Body of pancreas (tissue), 4 donors: Measurements from ENCODE around the gene NR2F2. TPM values are rescaled to one million over a fixed set of nuclear protein-coding genes. Genes with fewer than 3 reads are reported as not detected.

ENCODE experiments used
- ATAC-seq: fragments of 150-250 bp; one replicate; pipeline ENCODE4 v1.9.1; 2016
- DNase-seq, 4 donors: peaks; one replicate each; pipeline ENCODE4 v3.0.0-alpha.2; 2019
- H3K27ac ChIP-seq, 4 donors: fragments of 200-600 bp; sonication (generic); 1 replicate in 3 of 4; 2 replicates in 1 of 4; pipeline versions ENCODE4 v1.5.1 to v1.6.1; 2016 to 2019; ENCODE audit warnings: mild to moderate bottlenecking in 1 of 4, mixed read lengths in 1 of 4, moderate library complexity in 1 of 4
- H3K27me3 ChIP-seq, 2 donors: fragments of 200-600 bp; sonication (generic); one replicate each; pipeline ENCODE4 v1.6.0; 2016; ENCODE audit warnings: mild to moderate bottlenecking in 1 of 2
- H3K36me3 ChIP-seq, 2 donors: fragments of 200-600 bp; sonication (generic); replicated peaks in 1 of 2; 2 replicates each; pipeline ENCODE4 v1.5.1; 2016; ENCODE audit warnings: low read depth in 2 of 2; ENCODE audit not compliant: insufficient read depth in 1 of 2
- H3K4me1 ChIP-seq: fragments of 200-600 bp; sonication (generic); one replicate; pipeline ENCODE4 v1.6.0; 2016
- H3K4me3 ChIP-seq, 2 donors: fragments of 200-600 bp; sonication (generic); 1 replicate in 1 of 2; 2 replicates in 1 of 2; pipeline ENCODE4 v1.5.1; 2016 to 2019
- H3K9me3 ChIP-seq, 3 donors: fragments of 200-600 bp; sonication (generic); 1 replicate in 2 of 3; 2 replicates in 1 of 3; pipeline ENCODE4 v1.5.1; 2016
- CTCF ChIP-seq, 7 experiments: fragments of 450-650 bp in 4 of 7; fragments of 200-600 bp in 3 of 7; sonication (generic) in 3 of 7; IDR thresholded peaks; one replicate each; pipeline ENCODE4 v1.5.1; 2016 to 2019; ENCODE audit warnings: antibody characterized with exemption in 7 of 7
- POLR2A ChIP-seq, 3 donors: fragments of 450-650 bp; IDR thresholded peaks; one replicate each; pipeline ENCODE4 v1.6.1; 2016; ENCODE audit warnings: antibody characterized with exemption in 3 of 3, mild to moderate bottlenecking in 2 of 3
- WGBS, 2 donors: methylation state at CpG; one replicate each; pipeline ENCODE4 v1.1.5; 2017; 5-methylcytosine and 5-hydroxymethylcytosine counted together
- intact Hi-C: fragments of 100-400 bp; cut with DNase I; formaldehyde crosslinking; loops from one replicate; pipeline ENCODE4 v1.15.1; 2023
- total RNA-seq, 2 donors: library from RNA; depleted of rRNA; stranded (reverse); fragments of >200 nt; gene quantifications; one replicate each; pipeline ENCODE4 v1.1.0, GENCODE V29; 2016

NR2F2 gene
- total RNA-seq, 2 donors from 2014 or later = 12.9 to 13.5 TPM

GRCh38 chr15:96358001-96358801, 27.7 kb downstream of the NR2F2 start:
- peaks cover 41% of the 10 kb centered on the region for H3K4me1 ChIP-seq
- peak overlapping the region in 2 of 4 donors; percentile 20 to 23 for H3K27ac ChIP-seq
- H3K9me3 ChIP-seq = no peaks in the 10 kb centered on the region
- no peak overlapping the region for H3K4me3 ChIP-seq
- H3K36me3 ChIP-seq = no peaks in the 10 kb centered on the region
- DNase-seq = no peak
- ATAC-seq = no peak
- 50 to 77% methylated on average over 31 of the region's 31 CpGs for WGBS, 2 donors
- H3K27me3 ChIP-seq = peaks cover 12 to 33% of the 10 kb centered on the region in 2 donors
- intact Hi-C loops = no loop called here
- TF ChIP-seq CTCF (IDR thresholded peaks at IDR 0.05) (no peak), POLR2A (IDR thresholded peaks at IDR 0.05) (no peak)

DNA sequence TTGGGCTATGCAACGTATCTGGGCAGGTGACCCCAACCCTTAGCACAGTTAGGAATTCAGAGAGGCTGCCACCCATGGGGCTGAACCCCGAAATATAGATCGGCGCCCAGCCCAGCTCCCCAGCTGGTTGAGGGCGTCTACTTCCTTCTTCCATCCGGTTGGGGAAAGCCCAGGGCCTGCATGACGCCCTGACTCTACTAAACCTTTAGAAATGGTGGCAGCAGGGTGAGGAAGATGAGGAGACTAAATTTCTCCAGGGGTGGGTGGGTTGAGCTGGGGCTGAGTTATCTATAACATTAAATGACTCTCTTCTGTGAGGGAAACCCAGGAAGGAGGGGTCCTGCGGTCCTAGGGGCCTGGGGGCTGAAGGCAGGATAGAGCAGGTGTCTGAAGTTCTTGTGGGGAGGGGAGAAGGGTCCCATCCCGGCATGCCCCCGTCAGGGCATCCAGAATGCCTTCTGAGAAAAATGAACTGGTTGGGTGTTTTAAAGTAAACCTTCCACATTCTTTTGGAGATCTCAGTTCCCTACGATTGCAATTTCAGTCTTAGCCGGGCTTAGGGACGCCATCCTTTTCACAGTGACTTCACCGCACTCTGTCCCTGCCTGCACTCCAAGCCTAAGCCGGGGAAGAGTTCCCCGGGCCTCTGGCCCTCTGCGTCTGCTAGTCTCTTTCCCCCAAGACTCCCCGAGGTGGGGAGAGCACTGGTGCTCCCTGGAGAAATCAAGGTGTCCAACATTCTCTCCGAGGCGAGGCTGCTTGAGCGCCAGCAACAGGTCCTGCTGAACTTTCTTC, 28.5 kb downstream of the NR2F2 start:
- no peak for ATAC-seq
- no peak for DNase-seq
- H3K4me1 ChIP-seq = peaks cover 37% of the 10 kb centered on the region
- no peaks in the 10 kb centered on the region for H3K36me3 ChIP-seq
- H3K27ac ChIP-seq = peak overlapping the region in 1 of 4 donors; percentile 41
- TF ChIP-seq CTCF (IDR thresholded peaks at IDR 0.05) (no peak), POLR2A (IDR thresholded peaks at IDR 0.05) (no peak)
- intact Hi-C loops = no loop called here
- no peak overlapping the region for H3K4me3 ChIP-seq
- H3K9me3 ChIP-seq = no peaks in the 10 kb centered on the region
- WGBS, 2 donors = 39 to 59% methylated on average over 16 to 21 of the region's 21 CpGs
- peaks cover 12 to 33% of the 10 kb centered on the region in 2 donors for H3K27me3 ChIP-seq

- Histone ChIP-seq H3K27ac (peak overlapping the region in 3 of 4 donors; percentile 10 to 41 (median 10)), H3K9me3 (no peaks in the 10 kb centered on the region), H3K27me3 (peaks cover 8 to 33% of the 10 kb centered on the region in 2 donors), H3K36me3 (no peaks in the 10 kb centered on the region), H3K4me1 (peaks cover 28% of the 10 kb centered on the region), H3K4me3 (no peak overlapping the region)
- WGBS, 2 donors = 20 to 22% methylated on average over 12 to 57 of the region's 57 CpGs
- DNase-seq (no peak), ATAC-seq (peak; percentile 10)
- intact Hi-C loops = no loop called here
- no peak for TF ChIP-seq CTCF (IDR thresholded peaks at IDR 0.05)
- peak in 1 of 3 donors; percentile 19 for TF ChIP-seq POLR2A (IDR thresholded peaks at IDR 0.05)
These were observed 29.4 kb downstream of the NR2F2 start for GRCh38 chr15:96359616-96360521.

DNA sequence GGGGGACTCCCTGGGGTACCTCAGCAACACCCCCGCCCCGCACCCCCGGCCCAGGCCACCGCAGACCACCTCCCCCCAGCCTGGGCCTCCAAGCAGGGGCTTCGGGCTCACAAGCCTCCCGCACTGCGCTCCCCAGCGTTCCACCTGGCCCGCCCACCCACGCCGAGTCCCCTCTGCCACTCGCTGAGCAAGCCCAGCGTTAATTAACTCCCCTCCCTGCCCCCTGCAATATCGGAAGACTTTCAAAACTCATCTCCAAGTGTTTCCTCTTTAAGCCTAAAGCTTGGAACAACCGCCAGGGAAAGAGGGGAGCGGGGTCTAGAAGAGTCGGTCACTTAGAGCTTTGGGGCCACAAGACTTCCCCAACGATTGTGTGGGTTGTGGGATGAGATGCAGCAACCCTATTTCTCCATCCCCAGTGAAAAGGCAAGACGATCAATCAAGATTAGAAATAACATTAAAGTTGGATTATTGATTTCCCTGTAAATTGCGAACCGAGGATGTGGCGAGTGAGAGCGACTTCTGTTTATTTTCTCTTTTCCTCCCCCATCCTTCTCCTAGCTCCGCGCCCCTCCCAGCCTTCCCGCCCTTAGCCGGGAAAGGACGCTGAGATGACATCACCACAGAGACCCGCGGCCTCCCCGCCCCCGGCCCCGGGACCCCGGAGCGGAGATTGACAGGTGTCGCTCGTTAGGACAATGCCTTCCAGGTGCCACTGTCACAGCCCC, 30.2 kb downstream of the NR2F2 start:
- no peaks in the 10 kb centered on the region for H3K9me3 ChIP-seq
- intact Hi-C loops = no loop called here
- DNase-seq (no peak), ATAC-seq (no peak)
- H3K4me1 ChIP-seq = peaks cover 30% of the 10 kb centered on the region
- 12 to 14% methylated on average over 29 to 36 of the region's 37 CpGs for WGBS, 2 donors
- peak overlapping the region in 1 of 4 donors; percentile 10 for H3K27ac ChIP-seq
- TF ChIP-seq CTCF (IDR thresholded peaks at IDR 0.05) (no peak), POLR2A (IDR thresholded peaks at IDR 0.05) (no peak)
- no peak overlapping the region for H3K4me3 ChIP-seq
- peaks cover 8 to 33% of the 10 kb centered on the region in 2 donors for H3K27me3 ChIP-seq
- H3K36me3 ChIP-seq = no peaks in the 10 kb centered on the region
